Measurements from ENCODE around the gene FAM118A. TPM values are rescaled to one million over a fixed set of nuclear protein-coding genes. Genes with fewer than 3 reads are reported as not detected.

FAM118A gene
- total RNA-seq, 1 experiment from 2014 or later, result 72.2 TPM

- Histone ChIP-seq H3K79me2 (ENCODE audit: low read length) (no peaks in the 10 kb centered on the region), H2AFZ (ENCODE audit: low read length) (no peak overlapping the region), H3K36me3 (ENCODE audit: insufficient read depth, low read length) (no peaks in the 10 kb centered on the region), H3K4me1 (ENCODE audit: low read length) (peaks cover 6% of the 10 kb centered on the region), H3K4me3 (ENCODE audit: low read length) (no peak overlapping the region), H3K9me3 (ENCODE audit: low read length) (no peaks in the 10 kb centered on the region), H3K27me3 (ENCODE audit: low read length) (no peaks in the 10 kb centered on the region), H4K20me1 (ENCODE audit: insufficient read depth, low read depth, low read length) (no peaks in the 10 kb centered on the region), H3K9me2 (replicated peaks; ENCODE audit: insufficient read depth, low read length) (no peaks in the 10 kb centered on the region), H3K27ac (ENCODE audit: low read length) (no peak overlapping the region), H3K9ac (ENCODE audit: low read length) (no peak overlapping the region), H3K4me2 (ENCODE audit: low read depth, low read length, poor library complexity, severe bottlenecking) (no peak overlapping the region)
- DNase-seq, result no peak
Observed at GRCh38 chr22:45376009-45376408, 66.3 kb downstream of the FAM118A start.

DNA sequence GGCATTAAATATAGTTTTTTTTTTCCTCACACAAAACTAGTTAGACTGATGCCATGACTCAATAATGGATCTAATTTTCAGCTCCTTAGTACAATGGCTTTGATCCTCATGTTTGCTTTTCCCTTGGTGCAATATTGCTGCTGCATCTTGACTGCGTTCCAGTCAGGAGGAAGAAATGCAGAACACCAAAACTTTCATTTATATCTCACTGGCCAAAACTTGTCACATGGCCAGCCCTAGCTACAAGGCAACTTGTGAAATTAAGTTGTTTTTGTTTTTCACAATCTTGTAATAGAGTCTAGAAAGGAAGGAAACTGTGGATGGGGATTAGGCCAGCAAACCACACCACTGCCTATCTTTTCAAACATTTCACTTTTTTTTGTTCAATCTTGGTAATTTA lies 67.0 kb downstream of the FAM118A start:
- H3K79me2 ChIP-seq (ENCODE audit: low read length), result no peaks in the 10 kb centered on the region

GRCh38 chr22:45381348-45381747 lies 71.6 kb downstream of the FAM118A start:
- Histone ChIP-seq H3K4me3 (ENCODE audit: low read length) (no peak overlapping the region), H3K4me2 (ENCODE audit: low read depth, low read length, poor library complexity, severe bottlenecking) (no peak overlapping the region), H3K27me3 (ENCODE audit: low read length) (no peaks in the 10 kb centered on the region), H4K20me1 (ENCODE audit: insufficient read depth, low read depth, low read length) (no peaks in the 10 kb centered on the region), H3K9ac (ENCODE audit: low read length) (no peak overlapping the region), H3K36me3 (ENCODE audit: insufficient read depth, low read length) (no peaks in the 10 kb centered on the region), H3K27ac (ENCODE audit: low read length) (no peak overlapping the region), H3K4me1 (ENCODE audit: low read length) (peaks cover 6% of the 10 kb centered on the region), H3K9me2 (replicated peaks; ENCODE audit: insufficient read depth, low read length) (no peaks in the 10 kb centered on the region), H2AFZ (ENCODE audit: low read length) (no peak overlapping the region), H3K9me3 (ENCODE audit: low read length) (no peaks in the 10 kb centered on the region), H3K79me2 (ENCODE audit: low read length) (no peaks in the 10 kb centered on the region)
- DNase-seq, result no peak

More for the DNA sequence above, 67.0 kb downstream of the FAM118A start:
- H3K27ac ChIP-seq (ENCODE audit: low read length), result no peak overlapping the region
- no peak overlapping the region for H3K4me3 ChIP-seq (ENCODE audit: low read length)
- peaks cover 6% of the 10 kb centered on the region for H3K4me1 ChIP-seq (ENCODE audit: low read length)
- H3K9me2 ChIP-seq (replicated peaks; ENCODE audit: insufficient read depth, low read length), result no peaks in the 10 kb centered on the region
- H3K27me3 ChIP-seq (ENCODE audit: low read length), result no peaks in the 10 kb centered on the region
- no peak overlapping the region for H3K4me2 ChIP-seq (ENCODE audit: low read depth, low read length, poor library complexity, severe bottlenecking)
- H3K9me3 ChIP-seq (ENCODE audit: low read length), result no peaks in the 10 kb centered on the region
- H2AFZ ChIP-seq (ENCODE audit: low read length), result no peak overlapping the region
- no peaks in the 10 kb centered on the region for H4K20me1 ChIP-seq (ENCODE audit: insufficient read depth, low read depth, low read length)
- no peak for DNase-seq
- H3K36me3 ChIP-seq (ENCODE audit: insufficient read depth, low read length), result no peaks in the 10 kb centered on the region
- no peak overlapping the region for H3K9ac ChIP-seq (ENCODE audit: low read length)

DNA sequence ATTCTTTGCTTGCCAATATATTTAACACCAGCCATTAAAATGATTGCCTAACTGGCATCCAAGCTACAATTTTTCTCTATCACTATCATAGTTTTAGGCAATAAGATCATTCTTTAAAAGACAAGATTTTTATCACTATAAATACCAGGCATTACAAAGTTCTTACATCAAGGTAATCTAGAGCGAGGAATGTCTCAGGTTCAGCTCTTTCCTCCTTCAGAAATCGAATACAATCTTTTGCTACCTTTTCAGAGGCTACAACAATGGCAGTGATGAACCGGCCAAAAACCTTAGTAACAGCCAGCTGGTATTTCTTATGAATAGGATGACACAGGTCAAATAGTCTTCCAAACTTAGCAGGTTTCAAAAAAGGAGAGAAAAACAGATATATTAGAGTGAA lies 79.8 kb downstream of the FAM118A start:
- Histone ChIP-seq H3K36me3 (ENCODE audit: insufficient read depth, low read length) (no peaks in the 10 kb centered on the region), H3K4me2 (ENCODE audit: low read depth, low read length, poor library complexity, severe bottlenecking) (no peak overlapping the region), H2AFZ (ENCODE audit: low read length) (no peak overlapping the region), H3K27ac (ENCODE audit: low read length) (no peak overlapping the region), H4K20me1 (ENCODE audit: insufficient read depth, low read depth, low read length) (no peaks in the 10 kb centered on the region), H3K79me2 (ENCODE audit: low read length) (no peaks in the 10 kb centered on the region), H3K9me3 (ENCODE audit: low read length) (no peaks in the 10 kb centered on the region), H3K4me1 (ENCODE audit: low read length) (no peaks in the 10 kb centered on the region), H3K9ac (ENCODE audit: low read length) (no peak overlapping the region), H3K9me2 (replicated peaks; ENCODE audit: insufficient read depth, low read length) (no peaks in the 10 kb centered on the region), H3K4me3 (ENCODE audit: low read length) (no peak overlapping the region), H3K27me3 (ENCODE audit: low read length) (no peaks in the 10 kb centered on the region)
- DNase-seq, result no peak

Other genes starting within 250 kb of the FAM118A start
- 49.8 and 50.7 TPM in 2 replicates for gene NUP50, start 146.0 kb upstream of the FAM118A start, total RNA-seq (2014; rRNA removed; shearing (Covaris generic); ENCODE audit: low replicate concordance)
- gene KIAA0930, start 69.0 kb upstream of the FAM118A start, total RNA-seq (2014; rRNA removed; shearing (Covaris generic); ENCODE audit: low replicate concordance), result 19.3 and 33.5 TPM in 2 replicates
- gene UPK3A, start 25.0 kb upstream of the FAM118A start, total RNA-seq (2014; rRNA removed; shearing (Covaris generic); ENCODE audit: low replicate concordance), result not detected in 2 replicates
- gene SMC1B, start 103.7 kb downstream of the FAM118A start, total RNA-seq (2014; rRNA removed; shearing (Covaris generic); ENCODE audit: low replicate concordance), result not detected in 2 replicates
- gene RIBC2, start 103.8 kb downstream of the FAM118A start, total RNA-seq (2014; rRNA removed; shearing (Covaris generic); ENCODE audit: low replicate concordance), result not detected in 2 replicates
- not detected in 2 replicates for gene FBLN1, start 192.9 kb downstream of the FAM118A start, total RNA-seq (2014; rRNA removed; shearing (Covaris generic); ENCODE audit: low replicate concordance)